Memory B cell (primary cell): ENCODE data around the gene KCNK2.

Source experiments
- ATAC-seq: fragments of 150-1000 bp; cut with Tn5 transposase; 2 replicates; pipeline ENCODE4 v1.10.0; 2021; ENCODE audit warnings: low read depth, mild to moderate bottlenecking, moderate library complexity
- DNase-seq, 2 donors: peaks; one replicate each; pipeline ENCODE4 v3.0.0; 2022; ENCODE audit warnings: low spot score in 2 of 2
- H3K27ac Mint-ChIP-seq: one replicate; pipeline ENCODE4 v1.8.0; 2022; ENCODE audit warnings: mild to moderate bottlenecking, moderate library complexity, mixed read lengths
- H3K27me3 Mint-ChIP-seq: one replicate; pipeline ENCODE4 v1.8.0; 2022; ENCODE audit warnings: mixed read lengths
- H3K36me3 Mint-ChIP-seq: one replicate; pipeline ENCODE4 v1.8.0; 2022; ENCODE audit warnings: mild to moderate bottlenecking, mixed read lengths
- H3K4me1 Mint-ChIP-seq: one replicate; pipeline ENCODE4 v1.8.0; 2022; ENCODE audit warnings: mixed read lengths
- H3K4me3 Mint-ChIP-seq: one replicate; pipeline ENCODE4 v1.8.0; 2022; ENCODE audit warnings: mild to moderate bottlenecking, moderate library complexity, mixed read lengths
- H3K9me3 Mint-ChIP-seq: one replicate; pipeline ENCODE4 v1.8.0; 2022; ENCODE audit warnings: mixed read lengths

The KCNK2 gene

GRCh38 chr1:215114154-215114933 is 31.8 kb downstream of the KCNK2 start:
- Mint-ChIP-seq H3K4me3 (no peak overlapping the region), H3K27ac (no peak overlapping the region), H3K36me3 (no peaks in the 10 kb centered on the region), H3K9me3 (peaks cover 4% of the 10 kb centered on the region), H3K4me1 (no peaks in the 10 kb centered on the region), H3K27me3 (no peaks in the 10 kb centered on the region)
- DNase-seq (no peak), ATAC-seq (no peak)

DNA sequence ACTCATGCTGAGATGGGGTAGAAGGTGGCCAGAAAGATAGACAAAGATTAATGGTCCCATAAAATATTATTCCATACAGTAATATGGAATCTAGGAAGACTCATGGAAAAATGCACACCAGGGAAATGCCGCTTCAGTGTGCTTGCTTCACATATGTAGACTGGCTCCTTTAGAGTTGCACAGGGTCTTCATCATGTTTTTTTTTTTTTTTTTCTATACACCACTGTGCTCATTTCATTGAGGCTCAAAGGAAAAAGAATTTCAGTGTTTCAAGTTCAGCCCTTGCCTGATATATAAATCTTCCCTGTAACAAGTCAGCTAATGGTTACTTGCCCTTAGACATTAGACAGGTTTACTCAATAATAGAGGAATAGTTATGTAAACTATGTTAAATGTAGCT is 33.2 kb downstream of the KCNK2 start:
- peaks cover under 1% of the 10 kb centered on the region for H3K9me3 Mint-ChIP-seq
- H3K4me3 Mint-ChIP-seq, result no peak overlapping the region
- H3K27me3 Mint-ChIP-seq, result no peaks in the 10 kb centered on the region
- no peak overlapping the region for H3K27ac Mint-ChIP-seq
- no peak for ATAC-seq
- DNase-seq, result no peak
- no peaks in the 10 kb centered on the region for H3K4me1 Mint-ChIP-seq
- no peaks in the 10 kb centered on the region for H3K36me3 Mint-ChIP-seq

- Mint-ChIP-seq H3K36me3 (no peaks in the 10 kb centered on the region), H3K27ac (no peak overlapping the region), H3K9me3 (no peaks in the 10 kb centered on the region), H3K4me1 (no peaks in the 10 kb centered on the region), H3K4me3 (no peak overlapping the region), H3K27me3 (no peaks in the 10 kb centered on the region)
- ATAC-seq (no peak), DNase-seq (no peak)
Measured at GRCh38 chr1:215118081-215118480, 35.5 kb downstream of the KCNK2 start.

DNA sequence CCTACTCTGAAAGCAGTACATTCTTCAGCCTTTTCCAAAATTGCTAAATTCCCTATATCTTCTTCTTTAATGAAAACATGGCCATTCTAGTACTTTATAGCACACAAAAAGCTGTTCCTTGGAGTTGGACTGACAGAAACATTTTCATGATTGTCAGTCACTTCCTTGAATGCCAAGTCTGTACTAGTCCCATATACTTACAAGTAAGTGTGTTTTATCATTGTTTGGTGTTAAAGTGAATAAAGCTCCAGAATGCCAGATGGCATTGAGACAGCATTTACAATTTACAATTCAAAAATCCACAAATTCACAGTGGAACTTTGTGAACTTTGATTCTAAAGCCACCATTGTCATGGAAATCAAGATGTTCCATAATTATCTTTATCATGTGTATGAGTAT is 36.5 kb downstream of the KCNK2 start:
- no peak for DNase-seq
- H3K4me3 Mint-ChIP-seq, result no peak overlapping the region
- no peak overlapping the region for H3K27ac Mint-ChIP-seq
- H3K9me3 Mint-ChIP-seq, result no peaks in the 10 kb centered on the region
- ATAC-seq, result no peak
- H3K36me3 Mint-ChIP-seq, result no peaks in the 10 kb centered on the region
- no peaks in the 10 kb centered on the region for H3K4me1 Mint-ChIP-seq
- H3K27me3 Mint-ChIP-seq, result no peaks in the 10 kb centered on the region

- Mint-ChIP-seq H3K4me1 (no peaks in the 10 kb centered on the region), H3K27ac (no peak overlapping the region), H3K36me3 (no peaks in the 10 kb centered on the region), H3K27me3 (no peaks in the 10 kb centered on the region), H3K9me3 (no peaks in the 10 kb centered on the region), H3K4me3 (no peak overlapping the region)
- no peak for DNase-seq
- no peak for ATAC-seq
Measured at GRCh38 chr1:215119719-215120365, 37.3 kb downstream of the KCNK2 start.

GRCh38 chr1:215128504-215128903 is 46.0 kb downstream of the KCNK2 start:
- H3K27ac Mint-ChIP-seq, result no peak overlapping the region
- DNase-seq (no peak), ATAC-seq (no peak)
- H3K4me3 Mint-ChIP-seq, result no peak overlapping the region
- H3K27me3 Mint-ChIP-seq, result no peaks in the 10 kb centered on the region
- no peaks in the 10 kb centered on the region for H3K36me3 Mint-ChIP-seq
- no peaks in the 10 kb centered on the region for H3K4me1 Mint-ChIP-seq
- peaks cover 3% of the 10 kb centered on the region for H3K9me3 Mint-ChIP-seq

DNA sequence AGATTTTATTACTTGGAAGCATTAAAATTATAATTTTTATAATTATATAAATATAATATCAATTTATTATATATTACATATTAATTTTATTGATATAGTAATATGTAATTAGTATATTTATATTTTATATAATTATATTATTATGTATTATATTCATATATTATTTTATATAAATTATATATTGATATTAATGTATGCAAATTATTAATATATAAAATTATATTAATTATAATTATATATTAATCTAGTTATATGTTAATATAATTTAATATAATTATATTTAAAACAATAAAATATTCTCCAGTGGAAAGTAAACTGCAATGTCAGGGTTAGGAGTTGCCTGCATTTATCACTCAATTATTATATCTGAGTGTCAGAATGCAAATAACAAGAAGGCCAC is 48.8 kb downstream of the KCNK2 start:
- H3K4me3 Mint-ChIP-seq, result no peak overlapping the region
- peaks cover 3% of the 10 kb centered on the region for H3K9me3 Mint-ChIP-seq
- DNase-seq (no peak), ATAC-seq (no peak)
- H3K4me1 Mint-ChIP-seq, result no peaks in the 10 kb centered on the region
- H3K36me3 Mint-ChIP-seq, result no peaks in the 10 kb centered on the region
- no peaks in the 10 kb centered on the region for H3K27me3 Mint-ChIP-seq
- H3K27ac Mint-ChIP-seq, result no peak overlapping the region

DNA sequence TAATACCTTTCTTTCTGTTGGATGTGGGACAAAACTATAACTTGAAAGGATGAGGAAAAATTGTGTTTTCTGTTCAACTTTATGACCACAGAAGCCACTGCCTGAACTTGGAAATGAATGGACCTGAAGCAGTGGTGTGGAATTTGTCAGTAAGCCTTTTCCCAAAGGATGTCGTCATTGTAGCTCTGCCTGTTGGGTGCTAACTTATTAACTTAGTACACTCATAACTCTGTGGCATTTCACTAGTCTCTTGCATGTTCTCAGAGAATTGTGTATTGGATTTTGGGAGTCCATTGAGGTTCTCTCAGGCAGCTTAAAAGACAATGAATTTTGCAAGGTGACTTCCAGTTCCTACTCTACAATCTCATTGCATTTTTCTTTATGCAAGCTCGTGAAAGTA is 49.6 kb downstream of the KCNK2 start:
- no peak overlapping the region for H3K4me3 Mint-ChIP-seq
- DNase-seq (no peak), ATAC-seq (no peak)
- no peak overlapping the region for H3K27ac Mint-ChIP-seq
- no peaks in the 10 kb centered on the region for H3K4me1 Mint-ChIP-seq
- peaks cover 3% of the 10 kb centered on the region for H3K9me3 Mint-ChIP-seq
- no peaks in the 10 kb centered on the region for H3K36me3 Mint-ChIP-seq
- no peaks in the 10 kb centered on the region for H3K27me3 Mint-ChIP-seq

DNA sequence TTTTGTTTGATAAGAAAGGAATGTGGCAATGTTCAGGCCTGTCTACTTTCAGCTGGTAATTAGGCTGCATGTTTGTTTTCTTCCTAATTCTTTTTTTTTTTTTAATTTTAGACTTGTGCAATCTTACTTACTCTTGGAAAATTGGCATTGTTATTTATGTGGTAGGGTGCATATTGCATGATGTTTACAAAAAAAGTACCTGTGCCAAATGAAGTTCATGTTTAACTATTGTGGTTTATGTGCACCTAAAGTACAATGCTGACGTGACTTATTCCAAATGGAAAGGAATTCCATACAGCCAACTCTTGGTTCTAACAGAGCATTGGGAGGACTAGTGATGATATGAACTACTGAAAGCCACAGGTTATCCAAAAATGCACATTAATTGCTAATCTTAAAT is 51.0 kb downstream of the KCNK2 start:
- no peak overlapping the region for H3K4me3 Mint-ChIP-seq
- no peak overlapping the region for H3K27ac Mint-ChIP-seq
- no peaks in the 10 kb centered on the region for H3K27me3 Mint-ChIP-seq
- DNase-seq (no peak), ATAC-seq (no peak)
- H3K36me3 Mint-ChIP-seq, result no peaks in the 10 kb centered on the region
- H3K9me3 Mint-ChIP-seq, result peaks cover 3% of the 10 kb centered on the region
- H3K4me1 Mint-ChIP-seq, result no peaks in the 10 kb centered on the region

DNA sequence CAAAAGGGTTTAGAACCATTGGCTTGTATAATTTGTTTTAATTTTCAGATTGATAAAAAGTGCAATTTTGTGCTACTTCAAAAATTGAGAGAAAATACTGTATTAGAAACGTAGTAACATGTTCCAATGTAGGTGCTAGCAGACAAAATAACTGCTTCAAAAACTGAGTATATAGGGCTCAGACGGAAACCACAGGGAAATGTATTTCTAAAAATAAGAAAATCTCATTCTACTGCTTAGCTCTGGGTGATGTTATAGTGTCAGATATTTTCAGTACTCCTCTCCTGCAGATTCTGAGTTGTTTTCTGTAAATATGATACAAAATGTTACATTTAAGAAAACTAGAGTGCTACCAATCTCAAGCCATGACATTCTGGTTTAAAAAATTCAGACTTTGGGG is 55.4 kb downstream of the KCNK2 start:
- Mint-ChIP-seq H3K4me1 (no peaks in the 10 kb centered on the region), H3K27me3 (no peaks in the 10 kb centered on the region), H3K27ac (no peak overlapping the region), H3K4me3 (no peak overlapping the region), H3K36me3 (no peaks in the 10 kb centered on the region), H3K9me3 (peaks cover 4% of the 10 kb centered on the region)
- ATAC-seq (no peak), DNase-seq (no peak)

- Mint-ChIP-seq H3K4me3 (no peak overlapping the region), H3K9me3 (peaks cover 4% of the 10 kb centered on the region)
Measured at GRCh38 chr1:215140135-215140534, 57.6 kb downstream of the KCNK2 start.

DNA sequence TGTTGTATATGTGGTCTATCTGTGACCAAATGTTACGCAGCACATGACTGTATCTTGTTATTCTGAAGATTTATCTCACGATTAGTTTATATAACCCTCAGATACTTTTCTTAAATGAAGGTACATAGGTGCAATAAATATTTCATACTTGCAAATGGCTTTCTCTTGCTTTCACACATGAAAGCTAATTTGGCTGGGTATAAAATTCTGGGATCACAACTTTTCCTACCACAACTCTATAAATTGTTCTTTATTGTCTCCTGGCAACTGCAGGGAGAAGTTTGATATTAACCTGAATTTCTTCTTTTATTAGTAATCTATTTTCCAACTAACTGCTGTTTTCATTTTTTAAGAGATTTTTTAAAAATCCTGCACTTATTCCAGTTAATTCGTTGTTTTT is 58.9 kb downstream of the KCNK2 start:
- Mint-ChIP-seq H3K4me1 (no peaks in the 10 kb centered on the region), H3K36me3 (no peaks in the 10 kb centered on the region), H3K27ac (no peak overlapping the region), H3K9me3 (peaks cover 4% of the 10 kb centered on the region), H3K4me3 (no peak overlapping the region), H3K27me3 (no peaks in the 10 kb centered on the region)
- no peak for ATAC-seq
- DNase-seq, result no peak

More at GRCh38 chr1:215140135-215140534, 57.6 kb downstream of the KCNK2 start:
- no peaks in the 10 kb centered on the region for H3K36me3 Mint-ChIP-seq
- H3K27ac Mint-ChIP-seq, result no peak overlapping the region
- ATAC-seq (no peak), DNase-seq (no peak)
- H3K27me3 Mint-ChIP-seq, result no peaks in the 10 kb centered on the region
- no peaks in the 10 kb centered on the region for H3K4me1 Mint-ChIP-seq

- DNase-seq (no peak), ATAC-seq (no peak)
- Mint-ChIP-seq H3K27me3 (no peaks in the 10 kb centered on the region), H3K4me3 (no peak overlapping the region), H3K27ac (no peak overlapping the region), H3K4me1 (no peaks in the 10 kb centered on the region), H3K36me3 (no peaks in the 10 kb centered on the region), H3K9me3 (peaks cover 4% of the 10 kb centered on the region)
Measured at GRCh38 chr1:215143497-215143896, 61.0 kb downstream of the KCNK2 start.

DNA sequence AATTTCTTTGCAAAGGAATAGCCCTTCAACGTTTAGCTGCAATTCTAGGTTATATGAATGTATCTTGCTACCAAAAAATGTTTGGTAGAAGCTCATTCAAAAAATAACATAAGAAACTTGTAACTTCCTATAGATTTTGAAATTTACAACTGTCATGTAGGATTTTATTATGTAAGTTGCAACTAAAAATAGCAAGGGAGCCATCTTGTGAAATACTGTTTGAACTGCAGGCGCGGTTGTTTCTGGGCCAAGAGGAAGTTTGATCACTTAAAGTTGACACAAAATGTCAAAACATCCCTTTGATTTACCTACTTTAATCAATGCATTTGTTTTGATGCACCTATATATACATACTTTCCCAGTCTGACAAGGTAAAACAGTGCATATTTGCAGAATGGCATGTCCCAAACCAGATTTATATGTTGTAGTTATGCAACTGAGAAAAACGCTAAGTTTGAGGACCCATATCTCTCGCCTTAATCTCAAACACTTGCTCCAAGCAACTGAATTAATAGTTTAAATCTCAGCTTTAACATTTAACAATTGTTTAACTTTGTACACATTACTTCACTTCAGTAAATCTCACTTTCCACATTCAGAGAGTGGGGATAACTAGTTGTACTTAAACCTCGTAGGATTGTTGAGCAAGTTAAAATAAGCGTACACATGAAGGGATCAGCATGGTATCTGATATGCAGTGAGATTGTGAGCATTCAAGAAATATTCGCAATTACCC is 63.9 kb downstream of the KCNK2 start:
- H3K27ac Mint-ChIP-seq, result no peak overlapping the region
- no peak for ATAC-seq
- no peak for DNase-seq

More for the DNA sequence above, 63.9 kb downstream of the KCNK2 start:
- Mint-ChIP-seq H3K4me1 (no peaks in the 10 kb centered on the region), H3K27me3 (no peaks in the 10 kb centered on the region), H3K9me3 (peaks cover 4% of the 10 kb centered on the region), H3K36me3 (no peaks in the 10 kb centered on the region), H3K4me3 (no peak overlapping the region)
